DMS153 (cell line): ENCODE results near the gene F7.

ENCODE experiments used
- DNase-seq: peaks from one replicate; lab custom pipeline; 2025; lab: John Stamatoyannopoulos, UW

F7 gene

DNA sequence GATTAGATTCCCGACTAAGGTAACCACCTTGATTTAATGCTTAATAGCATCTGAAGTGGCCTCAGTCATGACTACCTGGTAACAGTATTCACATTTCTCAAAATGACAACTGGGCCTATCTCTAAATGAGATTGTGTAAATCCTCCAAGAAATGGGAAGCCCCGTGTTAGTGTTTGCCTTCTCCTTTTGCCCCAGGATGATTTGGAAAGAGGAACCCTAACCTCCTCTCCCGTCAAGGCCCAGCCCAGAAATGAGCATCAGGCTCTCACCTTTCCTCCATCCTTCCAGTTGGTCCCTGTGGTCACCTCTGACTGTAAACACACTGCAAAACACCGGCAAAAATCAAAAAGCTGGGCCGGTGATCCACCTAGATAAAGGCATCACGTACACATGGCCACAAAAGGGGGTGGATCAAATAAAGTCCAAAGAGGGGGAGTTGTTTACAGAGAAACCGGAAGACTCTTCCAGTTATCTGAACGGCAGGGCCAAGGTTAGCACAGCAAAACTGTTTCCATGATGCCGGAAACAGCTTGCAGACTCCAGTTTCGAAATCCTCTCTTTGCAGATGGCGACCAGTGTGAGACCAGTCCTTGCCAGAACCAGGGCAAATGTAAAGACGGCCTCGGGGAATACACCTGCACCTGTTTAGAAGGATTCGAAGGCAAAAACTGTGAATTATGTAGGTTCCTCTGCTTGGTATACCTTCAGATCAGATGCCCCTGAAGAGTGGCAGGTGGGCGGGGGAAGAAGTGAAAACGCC is 33.4 kb downstream of the F7 start:
- DNase-seq = peak; percentile 31

- DNase-seq = no peak
These were observed 34.0 kb downstream of the F7 start for GRCh38 chr13:113139577-113139976.

GRCh38 chr13:113140677-113141600 is 35.3 kb downstream of the F7 start:
- no peak for DNase-seq

DNA sequence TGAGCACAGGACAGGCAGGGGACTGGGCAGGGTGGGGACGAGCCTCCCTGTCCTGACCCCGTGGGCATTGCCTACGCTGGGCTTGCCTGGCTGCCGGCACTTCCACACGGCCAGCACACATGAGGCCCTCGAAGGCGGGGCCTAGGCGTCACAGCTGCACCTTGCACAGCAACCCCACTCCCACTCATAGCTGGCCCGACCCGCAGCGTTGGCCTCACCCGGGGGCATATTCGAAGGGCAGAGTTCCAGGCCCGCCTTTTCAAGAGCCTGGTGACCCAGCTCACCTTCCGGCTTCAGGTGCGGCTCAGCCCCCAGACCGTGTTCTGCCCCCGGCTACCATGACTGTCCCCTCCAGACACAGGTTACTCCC is 36.0 kb downstream of the F7 start:
- no peak for DNase-seq

- no peak for DNase-seq
These were observed 37.3 kb downstream of the F7 start for GRCh38 chr13:113142876-113143275.

GRCh38 chr13:113143466-113144254 is 38.1 kb downstream of the F7 start:
- no peak for DNase-seq

- no peak for DNase-seq
These were observed 38.7 kb downstream of the F7 start for GRCh38 chr13:113144255-113144629.

DNA sequence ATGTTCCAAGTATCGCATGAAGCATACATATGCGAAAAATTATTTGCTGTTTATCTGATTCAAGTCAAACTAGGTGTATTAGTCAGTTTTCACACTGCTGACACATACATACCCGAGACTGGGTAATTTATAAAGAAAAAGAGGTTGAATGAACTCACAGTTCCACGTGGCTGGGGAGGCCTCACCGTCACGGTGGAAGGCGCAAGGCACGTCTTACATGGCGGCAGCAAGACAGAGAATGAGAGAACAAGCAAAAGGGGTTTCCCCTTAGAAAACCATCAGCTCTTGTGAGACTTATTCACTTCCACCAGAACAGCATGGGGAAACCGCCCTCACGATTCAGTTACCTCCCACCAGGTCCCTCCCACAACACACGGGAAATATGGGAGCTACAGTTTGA is 39.9 kb downstream of the F7 start:
- DNase-seq = no peak

DNA sequence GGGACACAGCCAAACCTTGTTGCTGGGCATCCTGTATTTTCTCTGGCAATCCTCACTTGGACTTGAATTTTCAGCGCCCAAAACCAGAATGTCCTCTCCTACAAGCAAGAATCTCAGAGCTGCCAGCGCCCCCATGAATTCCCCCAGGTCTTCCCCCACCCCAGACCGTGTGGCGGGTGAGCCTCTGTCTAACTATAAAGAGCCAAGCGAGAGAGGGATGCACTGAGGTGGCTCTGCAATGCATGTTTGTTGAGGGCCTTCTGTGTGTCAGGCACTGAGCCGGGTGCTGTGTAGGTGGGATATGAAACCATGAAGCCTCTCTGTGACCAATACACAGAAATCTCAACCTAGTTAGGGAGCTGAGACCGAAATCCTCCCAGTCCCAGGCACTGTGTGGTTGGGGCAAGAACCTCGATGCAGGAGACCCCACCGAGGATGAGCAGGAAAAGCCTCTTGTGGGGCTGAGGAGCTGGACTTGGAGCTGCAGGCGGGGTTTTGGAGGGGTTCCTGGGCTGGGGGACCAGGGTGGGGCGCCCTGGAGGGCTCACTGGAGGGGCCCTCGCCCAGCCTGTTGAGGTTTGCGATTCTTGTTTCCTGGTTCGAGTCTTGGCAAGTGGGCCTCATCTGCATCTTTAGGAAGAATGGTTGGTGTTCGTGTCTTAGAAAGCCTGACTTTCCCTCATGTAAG is 40.5 kb downstream of the F7 start:
- DNase-seq = no peak

GRCh38 chr13:113146750-113147149 is 41.2 kb downstream of the F7 start:
- DNase-seq = no peak

- DNase-seq = no peak
These were observed 41.6 kb downstream of the F7 start for GRCh38 chr13:113147206-113147605.

DNA sequence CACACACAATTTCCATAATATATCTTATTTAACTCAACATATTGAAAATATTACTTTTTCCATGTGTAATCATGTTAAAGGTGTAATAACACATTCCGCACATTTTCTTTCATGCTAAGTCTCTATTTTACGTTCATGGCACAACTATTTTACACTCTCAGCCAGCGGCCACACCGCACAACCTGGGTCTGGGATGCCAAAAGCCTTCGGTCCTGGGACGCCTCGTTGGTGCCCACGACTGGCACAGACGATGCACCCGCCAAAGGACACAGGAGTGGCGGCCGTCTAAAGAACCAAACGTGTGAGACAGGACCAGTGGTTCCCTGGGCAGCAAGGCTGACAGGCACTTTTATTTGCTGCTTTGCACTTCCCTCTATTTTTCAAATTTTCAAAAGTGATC is 42.8 kb downstream of the F7 start:
- no peak for DNase-seq

DNA sequence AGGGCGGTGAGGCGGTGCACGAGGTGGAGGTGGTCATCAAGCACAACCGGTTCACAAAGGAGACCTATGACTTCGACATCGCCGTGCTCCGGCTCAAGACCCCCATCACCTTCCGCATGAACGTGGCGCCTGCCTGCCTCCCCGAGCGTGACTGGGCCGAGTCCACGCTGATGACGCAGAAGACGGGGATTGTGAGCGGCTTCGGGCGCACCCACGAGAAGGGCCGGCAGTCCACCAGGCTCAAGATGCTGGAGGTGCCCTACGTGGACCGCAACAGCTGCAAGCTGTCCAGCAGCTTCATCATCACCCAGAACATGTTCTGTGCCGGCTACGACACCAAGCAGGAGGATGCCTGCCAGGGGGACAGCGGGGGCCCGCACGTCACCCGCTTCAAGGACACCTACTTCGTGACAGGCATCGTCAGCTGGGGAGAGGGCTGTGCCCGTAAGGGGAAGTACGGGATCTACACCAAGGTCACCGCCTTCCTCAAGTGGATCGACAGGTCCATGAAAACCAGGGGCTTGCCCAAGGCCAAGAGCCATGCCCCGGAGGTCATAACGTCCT is 43.4 kb downstream of the F7 start:
- DNase-seq = no peak

DNA sequence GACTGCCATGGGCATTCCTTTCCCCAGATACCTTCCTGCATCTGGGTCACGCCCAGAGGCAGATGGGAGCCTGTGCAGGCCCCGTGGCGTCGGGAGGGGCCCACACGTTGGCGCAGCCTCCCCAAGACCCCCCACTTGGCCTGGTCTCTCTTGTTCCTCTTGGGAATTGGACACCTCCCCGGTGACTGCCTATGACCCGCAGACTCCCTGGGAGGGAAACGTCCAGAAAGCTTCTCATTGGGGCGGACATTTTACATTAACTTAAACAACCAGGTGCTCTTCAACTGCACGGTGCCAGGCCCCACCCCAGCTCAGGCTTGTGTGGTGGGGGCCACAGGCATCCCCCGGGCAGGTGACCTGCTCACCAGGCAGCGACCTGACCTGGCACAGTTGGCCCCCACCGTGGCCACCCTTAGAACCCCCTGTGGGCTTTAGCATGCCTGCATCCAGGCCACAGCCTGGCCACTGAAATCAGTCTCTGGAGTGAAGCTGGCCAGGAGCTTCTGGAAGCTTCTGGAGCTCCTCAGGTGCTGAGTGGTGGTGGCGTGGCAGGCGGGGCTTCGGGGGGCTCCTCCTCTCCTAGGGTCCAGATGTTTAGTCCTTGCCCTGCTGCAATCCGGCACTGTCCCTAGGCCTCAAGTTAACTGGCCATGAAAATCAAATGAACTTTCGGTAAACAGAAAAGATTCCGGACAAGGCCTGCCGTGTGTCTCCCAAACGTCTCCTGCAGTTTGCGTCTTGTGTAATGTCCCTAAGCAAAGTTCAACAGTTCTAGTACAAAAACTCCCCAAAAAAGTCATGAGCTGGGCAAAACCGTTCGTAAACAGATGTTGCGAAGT is 44.3 kb downstream of the F7 start:
- no peak for DNase-seq

- no peak for DNase-seq
These were observed 45.2 kb downstream of the F7 start for GRCh38 chr13:113150550-113151365.

GRCh38 chr13:113151745-113152690 is 46.4 kb downstream of the F7 start:
- DNase-seq = no peak

GRCh38 chr13:113152691-113152983 is 47.0 kb downstream of the F7 start:
- DNase-seq = no peak

DNA sequence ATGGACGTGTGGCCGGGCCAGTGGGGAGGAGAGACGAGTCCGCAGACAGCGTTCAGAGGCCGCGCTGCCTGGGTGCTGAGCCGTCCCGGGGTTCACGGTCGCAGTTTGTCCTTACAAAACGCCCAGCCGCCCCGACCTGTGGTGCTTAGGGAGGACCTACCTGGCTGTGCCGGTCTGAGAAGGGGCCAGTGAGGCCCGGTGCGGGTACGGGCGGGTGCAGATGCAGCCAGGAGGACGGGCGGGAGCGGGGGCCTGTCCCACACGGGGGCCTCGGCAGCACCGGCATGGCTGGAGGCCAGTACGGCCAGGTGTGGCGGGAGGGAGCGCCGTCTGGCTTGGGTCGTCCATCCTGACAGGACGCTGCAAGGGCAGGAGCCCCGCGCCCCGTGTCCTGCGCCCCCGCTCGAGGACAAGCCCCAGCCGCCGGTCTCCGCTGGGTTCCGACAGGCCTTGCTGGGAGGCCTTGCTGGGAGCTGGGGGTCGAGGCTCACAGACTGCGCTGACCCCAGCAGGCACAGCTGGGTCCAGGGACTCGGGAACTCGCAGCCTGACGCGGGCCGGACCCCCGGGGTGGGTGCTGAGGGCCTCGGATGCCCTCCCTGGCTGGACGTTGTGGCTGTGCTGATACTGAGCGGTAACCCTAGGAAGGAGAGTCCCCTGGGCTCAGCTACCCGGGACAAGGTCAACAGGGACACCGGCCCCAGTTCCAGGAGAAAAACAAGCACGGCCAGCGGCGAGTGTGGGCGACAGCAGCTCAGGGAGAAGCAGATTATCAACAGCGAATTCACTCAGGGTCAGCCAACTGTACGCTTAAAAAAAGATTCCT is 47.6 kb downstream of the F7 start:
- DNase-seq = peak; percentile 16
